H9 (cell line): ENCODE results near the gene B3GALT5. TPM values are rescaled to one million over a fixed set of nuclear protein-coding genes. Genes with fewer than 3 reads are reported as not detected.

Source experiments
- DNase-seq: peaks from one replicate; pipeline ENCODE4 v3.0.0-alpha.2; 2017
- H2AFZ ChIP-seq: one replicate; pipeline ENCODE4 v1.6.1; 2013; ENCODE audit warnings: mild to moderate bottlenecking, low read length, control low read depth, moderate library complexity
- H2AK5ac ChIP-seq: 2 replicates; pipeline ENCODE4 v1.6.1; 2013; ENCODE audit warnings: low read length, control low read depth, mixed read lengths; ENCODE audit not compliant: insufficient read length
- H2BK120ac ChIP-seq: one replicate; pipeline ENCODE4 v1.6.1; 2013; ENCODE audit warnings: low read depth, mild to moderate bottlenecking, low read length, control low read depth, inconsistent platforms; ENCODE audit not compliant: poor library complexity, severe bottlenecking
- H2BK12ac ChIP-seq: 2 replicates; pipeline ENCODE4 v1.6.1; 2013; ENCODE audit warnings: low read length, control low read depth, mixed read lengths, low read depth; ENCODE audit not compliant: insufficient read length
- H2BK15ac ChIP-seq: 2 replicates; pipeline ENCODE4 v1.6.1; 2013; ENCODE audit warnings: low read depth, low read length, control low read depth
- H2BK20ac ChIP-seq: one replicate; pipeline ENCODE4 v1.6.1; 2013; ENCODE audit warnings: low read depth, mild to moderate bottlenecking, low read length, control low read depth, inconsistent platforms; ENCODE audit not compliant: poor library complexity, severe bottlenecking
- H2BK5ac ChIP-seq: 2 replicates; pipeline ENCODE4 v1.6.1; 2013; ENCODE audit warnings: low read length, control low read depth, mixed read lengths; ENCODE audit not compliant: insufficient read length
- H3K14ac ChIP-seq: 2 replicates; pipeline ENCODE4 v1.6.1; 2013; ENCODE audit warnings: low read length, control low read depth; ENCODE audit not compliant: insufficient read depth
- H3K18ac ChIP-seq: 2 replicates; pipeline ENCODE4 v1.6.1; 2013; ENCODE audit warnings: low read depth, mild to moderate bottlenecking, mixed read lengths, low read length, control low read depth; ENCODE audit not compliant: insufficient read length
- H3K23ac ChIP-seq: 2 replicates; pipeline ENCODE4 v1.6.1; 2013; ENCODE audit warnings: low read length, control low read depth, mixed read lengths, low read depth; ENCODE audit not compliant: insufficient read length
- H3K23me2 ChIP-seq: 2 replicates; pipeline ENCODE4 v1.6.1; 2013; ENCODE audit warnings: low read depth, mild to moderate bottlenecking, mixed read lengths, low read length, control low read depth; ENCODE audit not compliant: insufficient read length, poor library complexity, severe bottlenecking
- H3K27ac ChIP-seq: 2 replicates; pipeline ENCODE4 v1.5.1; 2013; ENCODE audit warnings: low read length, control low read depth, mixed read lengths, low read depth; ENCODE audit not compliant: insufficient read length
- H3K27me3 ChIP-seq: 2 replicates; pipeline ENCODE4 v1.6.1; 2013; ENCODE audit warnings: low read length, control low read depth, inconsistent platforms; ENCODE audit not compliant: insufficient read depth
- H3K4ac ChIP-seq: 2 replicates; pipeline ENCODE4 v1.6.1; 2013; ENCODE audit warnings: low read depth, mild to moderate bottlenecking, control low read depth, inconsistent platforms, low read length, moderate library complexity
- H3K4me1 ChIP-seq: 2 replicates; pipeline ENCODE4 v1.6.1; 2013; ENCODE audit warnings: low read length, control low read depth, inconsistent platforms; ENCODE audit not compliant: insufficient read depth
- H3K4me2 ChIP-seq: 2 replicates; pipeline ENCODE4 v1.6.1; 2013; ENCODE audit warnings: low read length, control low read depth, mixed read lengths; ENCODE audit not compliant: insufficient read length, insufficient read depth
- H3K56ac ChIP-seq: 2 replicates; pipeline ENCODE4 v1.6.1; 2013; ENCODE audit warnings: low read depth, mild to moderate bottlenecking, mixed read lengths, low read length, control low read depth; ENCODE audit not compliant: insufficient read length
- H3K79me1 ChIP-seq: 2 replicates; pipeline ENCODE4 v1.6.1; 2013; ENCODE audit warnings: low read depth, mild to moderate bottlenecking, moderate library complexity, low read length, control low read depth, inconsistent platforms; ENCODE audit not compliant: insufficient read depth, poor library complexity, severe bottlenecking
- H3K79me2 ChIP-seq: 2 replicates; pipeline ENCODE4 v1.6.1; 2013; ENCODE audit warnings: low read length, control low read depth, inconsistent platforms; ENCODE audit not compliant: insufficient read depth
- H3K9ac ChIP-seq: 2 replicates; pipeline ENCODE4 v1.6.1; 2013; ENCODE audit warnings: low read length, control low read depth, mixed read lengths; ENCODE audit not compliant: insufficient read length; ENCODE audit errors: extremely low read depth
- H3K9me3 ChIP-seq: one replicate; pipeline ENCODE4 v1.6.1; 2013; ENCODE audit warnings: low read depth, low read length, inconsistent platforms; ENCODE audit not compliant: control insufficient read depth
- H3T11ph ChIP-seq: one replicate; pipeline ENCODE4 v1.6.1; 2013; ENCODE audit warnings: mild to moderate bottlenecking, low read length, control low read depth, inconsistent platforms
- H4K20me1 ChIP-seq: one replicate; pipeline ENCODE4 v1.6.1; 2013; ENCODE audit not compliant: control insufficient read depth, insufficient read length, insufficient read depth
- H4K5ac ChIP-seq: 2 replicates; pipeline ENCODE4 v1.6.1; 2013; ENCODE audit warnings: low read depth, mild to moderate bottlenecking, mixed read lengths, low read length, control low read depth; ENCODE audit not compliant: insufficient read length
- H4K8ac ChIP-seq: replicated peaks from 2 replicates; pipeline ENCODE4 v1.6.1; 2013; ENCODE audit warnings: low read length, control low read depth, mixed read lengths, low read depth; ENCODE audit not compliant: insufficient read length
- H4K91ac ChIP-seq: 2 replicates; pipeline ENCODE4 v1.6.1; 2013; ENCODE audit warnings: low read depth, mild to moderate bottlenecking, moderate library complexity, mixed read lengths, low read length, control low read depth; ENCODE audit not compliant: insufficient read length
- H3K27ac Mint-ChIP-seq, 3 experiments: 2 replicates in 2 of 3; 3 replicates in 1 of 3; pipeline ENCODE4 v1.8.0; 2020 to 2021; ENCODE audit warnings: mixed read lengths in 3 of 3, mild to moderate bottlenecking in 1 of 3, moderate library complexity in 1 of 3
- H3K27me3 Mint-ChIP-seq: 2 replicates; pipeline ENCODE4 v1.8.0; 2021; ENCODE audit warnings: low read depth, mild to moderate bottlenecking, moderate library complexity, mixed read lengths
- H3K36me3 Mint-ChIP-seq, 3 experiments: 2 replicates in 2 of 3; 3 replicates in 1 of 3; pipeline ENCODE4 v1.8.0; 2020 to 2021; ENCODE audit warnings: low read depth in 3 of 3, mixed read lengths in 3 of 3; ENCODE audit not compliant: insufficient read depth in 1 of 3
- H3K4me1 Mint-ChIP-seq, 2 experiments: 2 replicates each; pipeline ENCODE4 v1.8.0; 2020; ENCODE audit warnings: mixed read lengths in 2 of 2
- H3K4me3 Mint-ChIP-seq, 2 experiments: 2 replicates in 1 of 2; 3 replicates in 1 of 2; pipeline ENCODE4 v1.8.0; 2020 to 2021; ENCODE audit warnings: mild to moderate bottlenecking in 2 of 2, mixed read lengths in 2 of 2, moderate library complexity in 1 of 2
- H3K9me3 Mint-ChIP-seq, 2 experiments: 2 replicates in 1 of 2; 3 replicates in 1 of 2; pipeline ENCODE4 v1.8.0; 2020; ENCODE audit warnings: mild to moderate bottlenecking in 2 of 2, mixed read lengths in 2 of 2, moderate library complexity in 1 of 2
- WGBS: extraction: QIAGEN DNeasy Blood & Tissue Kit; methylation state at CpG from one replicate; pipeline ENCODE4 v1.1.7; 2013; ENCODE audit warnings: missing lambda C conversion rate, low lambda C conversion rate, mixed read lengths; ENCODE audit not compliant: insufficient read length; ENCODE audit errors: extremely low coverage; 5-methylcytosine and 5-hydroxymethylcytosine counted together
- total RNA-seq: library from RNA; stranded (reverse); gene quantifications from 2 replicates; pipeline ENCODE4 v1.2.1, GENCODE V29; 2021
- TF ChIP-seq, protein P1 (sequence below): fragments of 200-600 bp; sonication (generic); conservative IDR thresholded peaks from 3 replicates; pipeline ENCODE4 v1.8.0; 2021; ENCODE audit warnings: antibody characterized with exemption, mild to moderate bottlenecking

B3GALT5 gene
- total RNA-seq, 1 experiment from 2014 or later, result 24.7 TPM

DNA sequence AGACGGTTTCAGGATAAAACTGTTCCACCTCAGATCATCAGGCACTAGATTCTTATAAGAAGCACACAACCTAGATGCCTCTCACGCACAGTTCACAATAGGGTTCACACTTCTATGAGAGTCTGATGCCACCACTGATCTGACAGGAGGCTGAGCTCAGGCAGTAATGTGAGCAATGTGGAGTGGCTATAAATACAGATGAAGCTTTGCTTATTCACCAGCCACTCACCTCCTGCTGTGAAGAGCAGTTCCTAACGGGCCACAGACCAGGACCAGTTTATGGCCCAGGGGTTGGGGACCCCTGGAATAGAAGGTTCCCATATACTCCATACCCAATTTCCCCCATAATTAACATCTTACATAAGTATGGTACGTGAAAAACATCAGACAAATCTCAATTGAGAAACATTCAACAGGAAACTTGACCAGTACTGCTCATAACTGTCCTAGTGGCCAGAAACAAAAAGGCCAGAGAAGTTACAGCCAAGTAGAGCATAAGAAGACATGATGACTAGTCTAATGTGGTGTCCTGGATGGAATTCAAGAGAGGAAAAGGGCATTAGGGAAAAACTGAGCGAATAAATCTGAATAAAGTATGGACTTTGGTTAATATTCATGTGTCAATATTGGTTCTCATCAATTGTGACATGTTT, 107.5 kb downstream of the B3GALT5 start:
- Mint-ChIP-seq H3K27ac (no peak overlapping the region), H3K4me1 (peaks cover 6 to 7% of the 10 kb centered on the region in 2 experiments), H3K36me3 (peaks cover 16 to 22% (median 17%) of the 10 kb centered on the region in 3 experiments), H3K9me3 (peaks cover 13 to 14% of the 10 kb centered on the region in 2 experiments), H3K4me3 (no peak overlapping the region), H3K27me3 (no peaks in the 10 kb centered on the region)
- Histone ChIP-seq H3K4me1 (no peaks in the 10 kb centered on the region), H3K79me2 (no peaks in the 10 kb centered on the region), H4K20me1 (no peaks in the 10 kb centered on the region), H3K23me2 (no peaks in the 10 kb centered on the region), H2BK120ac (no peak overlapping the region), H3K23ac (no peak overlapping the region), H4K8ac (no peak overlapping the region), H4K5ac (no peak overlapping the region), H3K18ac (no peak overlapping the region), H3K14ac (no peak overlapping the region), H2BK15ac (no peak overlapping the region), H2BK12ac (no peak overlapping the region), H2BK5ac (no peak overlapping the region), H3T11ph (no peak overlapping the region), H3K27me3 (no peaks in the 10 kb centered on the region), H3K27ac (no peak overlapping the region), H2AFZ (no peak overlapping the region), H3K4ac (no peak overlapping the region), H3K9me3 (peaks cover 6% of the 10 kb centered on the region), H4K91ac (no peak overlapping the region), H3K4me2 (no peak overlapping the region), H2AK5ac (no peak overlapping the region), H3K56ac (no peak overlapping the region), H3K79me1 (no peaks in the 10 kb centered on the region), H3K9ac (no peak overlapping the region), H2BK20ac (no peak overlapping the region)
- no CpG with 5 or more reads among the region's 5 CpGs for WGBS
- DNase-seq, result no peak
- TF ChIP-seq, protein P1, sequence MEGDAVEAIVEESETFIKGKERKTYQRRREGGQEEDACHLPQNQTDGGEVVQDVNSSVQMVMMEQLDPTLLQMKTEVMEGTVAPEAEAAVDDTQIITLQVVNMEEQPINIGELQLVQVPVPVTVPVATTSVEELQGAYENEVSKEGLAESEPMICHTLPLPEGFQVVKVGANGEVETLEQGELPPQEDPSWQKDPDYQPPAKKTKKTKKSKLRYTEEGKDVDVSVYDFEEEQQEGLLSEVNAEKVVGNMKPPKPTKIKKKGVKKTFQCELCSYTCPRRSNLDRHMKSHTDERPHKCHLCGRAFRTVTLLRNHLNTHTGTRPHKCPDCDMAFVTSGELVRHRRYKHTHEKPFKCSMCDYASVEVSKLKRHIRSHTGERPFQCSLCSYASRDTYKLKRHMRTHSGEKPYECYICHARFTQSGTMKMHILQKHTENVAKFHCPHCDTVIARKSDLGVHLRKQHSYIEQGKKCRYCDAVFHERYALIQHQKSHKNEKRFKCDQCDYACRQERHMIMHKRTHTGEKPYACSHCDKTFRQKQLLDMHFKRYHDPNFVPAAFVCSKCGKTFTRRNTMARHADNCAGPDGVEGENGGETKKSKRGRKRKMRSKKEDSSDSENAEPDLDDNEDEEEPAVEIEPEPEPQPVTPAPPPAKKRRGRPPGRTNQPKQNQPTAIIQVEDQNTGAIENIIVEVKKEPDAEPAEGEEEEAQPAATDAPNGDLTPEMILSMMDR, result peak; percentile 32; the same call in 1 of the 3 replicates
